Inflammatory macrophage treated with lipopolysaccharide for 1 hour (primary cell): Measurements from ENCODE around the gene MAP3K14.

Experiments
- DNase-seq, 2 donors: peaks; one replicate each; pipeline ENCODE4 v3.0.0-alpha.2; 2020 to 2022

Gene MAP3K14

GRCh38 chr17:45277216-45277849 is 39.5 kb downstream of the MAP3K14 start:
- peak; percentile 84 to 98 for DNase-seq

- DNase-seq = no peak
Measured at GRCh38 chr17:45276031-45276430, 40.8 kb downstream of the MAP3K14 start.

GRCh38 chr17:45274033-45274432 is 42.8 kb downstream of the MAP3K14 start:
- DNase-seq = no peak

DNA sequence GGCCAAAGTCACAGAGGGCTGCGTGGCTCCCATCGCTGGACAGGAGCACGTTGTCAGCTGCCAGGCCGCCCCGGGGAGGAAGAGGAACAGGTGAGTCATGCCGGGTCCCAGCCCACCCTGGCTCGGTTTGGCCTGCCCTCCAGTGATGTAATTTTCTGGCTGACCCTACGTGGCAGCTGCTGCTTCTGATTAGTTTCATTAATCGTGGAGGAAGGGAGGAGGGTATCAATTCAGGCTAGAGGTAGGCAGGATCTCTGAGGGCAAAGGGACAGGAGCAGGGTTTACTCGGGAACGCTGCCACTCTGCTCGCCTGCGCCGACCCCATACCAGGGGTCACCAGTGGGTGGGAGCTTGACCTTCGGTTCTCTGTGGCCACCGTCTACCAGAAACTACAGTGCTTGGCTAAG is 43.3 kb downstream of the MAP3K14 start:
- DNase-seq = no peak

GRCh38 chr17:45271603-45272002 is 45.2 kb downstream of the MAP3K14 start:
- DNase-seq = no peak

DNA sequence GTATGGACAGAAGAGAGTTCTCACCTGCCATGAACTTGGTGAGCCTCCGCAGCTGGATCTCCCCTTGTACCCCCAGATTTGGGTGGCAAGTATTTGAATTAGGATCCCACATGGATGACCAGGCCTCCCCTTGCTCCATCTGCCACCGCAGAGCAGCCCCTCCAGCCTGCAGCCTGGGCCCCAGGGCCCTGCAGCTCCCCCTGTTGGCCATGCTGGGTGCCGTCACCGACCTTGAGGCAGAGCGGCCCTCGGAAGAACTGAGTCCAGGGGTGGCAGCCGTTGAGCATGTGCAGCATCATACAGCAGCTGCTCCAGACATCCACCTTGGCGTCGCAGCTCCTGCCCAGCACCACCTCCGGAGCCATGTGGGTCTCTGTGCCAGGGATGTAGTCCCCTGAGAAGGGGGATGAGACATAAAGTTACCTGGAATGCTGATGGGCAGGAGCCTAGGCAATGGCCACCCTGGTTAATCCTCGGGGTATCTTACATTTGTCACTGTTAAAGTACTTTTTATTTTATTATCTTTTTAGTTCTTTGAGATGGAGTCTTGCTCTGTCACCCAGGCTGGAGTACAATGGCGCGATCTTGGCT is 45.9 kb downstream of the MAP3K14 start:
- peak in 1 of 2 donors; percentile 31 for DNase-seq

DNA sequence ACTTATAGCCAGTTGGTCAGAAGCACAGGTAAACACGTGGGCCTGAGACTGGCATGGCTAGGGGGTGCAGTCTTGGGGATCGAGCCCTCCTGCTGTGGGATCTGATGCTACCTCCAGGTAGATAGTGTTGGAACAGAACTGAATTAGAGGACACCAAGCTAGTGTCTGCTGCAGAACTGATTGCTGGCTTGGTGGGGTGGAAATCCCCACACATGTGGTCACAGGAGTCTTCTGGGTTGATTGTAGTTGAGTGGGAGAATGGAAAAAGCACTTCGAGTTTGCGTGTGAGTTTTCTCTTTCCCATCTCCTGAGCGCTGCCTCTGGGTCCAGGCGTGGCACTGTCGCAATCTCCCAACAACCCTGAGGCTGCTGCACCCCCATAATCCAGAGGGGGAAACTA is 46.9 kb downstream of the MAP3K14 start:
- DNase-seq = no peak

DNA sequence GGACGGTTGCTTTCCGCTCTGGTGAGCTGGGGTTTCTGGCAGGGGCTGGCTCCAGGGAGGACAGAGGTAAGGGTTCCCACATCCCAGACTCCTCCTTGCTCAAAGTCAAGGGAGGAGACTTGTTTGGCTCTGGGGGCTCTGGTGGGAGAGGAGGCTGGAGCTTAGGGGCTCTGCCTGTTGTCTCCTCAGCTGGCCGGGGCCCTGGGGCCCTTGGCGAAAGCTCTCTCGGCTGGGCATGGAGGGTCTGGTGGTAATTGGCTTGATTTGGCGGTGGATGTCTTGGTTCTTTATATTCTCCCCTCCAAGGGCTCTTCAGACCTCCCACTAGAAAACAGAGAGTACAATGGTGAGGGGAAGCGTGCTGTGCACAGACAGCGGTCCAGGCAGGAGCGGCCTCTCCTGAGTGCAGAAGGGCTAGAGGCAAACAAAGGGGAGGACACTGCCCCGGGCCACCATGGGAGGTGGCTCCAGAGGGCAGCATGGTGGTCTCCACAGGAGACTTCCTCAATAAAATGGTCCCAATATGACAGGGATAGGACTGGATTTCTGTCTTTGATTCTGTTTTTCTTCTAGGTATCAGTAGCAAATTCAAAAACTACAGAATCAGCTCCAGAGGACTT is 49.3 kb downstream of the MAP3K14 start:
- no peak for DNase-seq

DNA sequence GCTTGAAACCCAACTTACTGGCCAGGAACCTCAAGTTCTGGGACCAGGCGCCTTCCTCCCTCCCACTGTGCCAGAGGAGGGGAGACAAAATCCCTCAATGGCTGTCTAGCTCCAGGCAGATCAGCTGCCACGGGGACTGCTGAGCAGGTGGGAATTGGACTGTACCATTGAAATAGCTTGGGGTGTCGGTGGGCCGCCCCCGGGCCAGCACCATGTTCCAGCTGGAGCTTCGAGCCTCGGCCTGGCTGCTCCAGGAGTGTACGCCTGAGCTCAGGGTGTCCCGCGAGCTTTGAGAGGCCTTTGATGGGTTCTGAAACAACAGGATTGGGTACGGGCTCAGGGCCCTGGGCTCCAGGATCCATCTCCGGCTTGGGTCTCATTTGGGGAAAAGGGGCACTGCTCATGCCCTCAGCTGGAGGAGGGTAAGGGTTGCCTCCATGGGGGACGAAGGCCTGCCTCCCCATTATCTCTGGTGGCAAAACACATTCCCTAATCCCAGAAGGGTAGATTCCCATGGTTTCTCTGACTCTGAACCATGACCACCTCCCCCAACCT is 50.4 kb downstream of the MAP3K14 start:
- no peak for DNase-seq

GRCh38 chr17:45265821-45266220 is 51.0 kb downstream of the MAP3K14 start:
- DNase-seq = peak; percentile 59 to 83

GRCh38 chr17:45264988-45265387 is 51.8 kb downstream of the MAP3K14 start:
- DNase-seq = no peak

DNA sequence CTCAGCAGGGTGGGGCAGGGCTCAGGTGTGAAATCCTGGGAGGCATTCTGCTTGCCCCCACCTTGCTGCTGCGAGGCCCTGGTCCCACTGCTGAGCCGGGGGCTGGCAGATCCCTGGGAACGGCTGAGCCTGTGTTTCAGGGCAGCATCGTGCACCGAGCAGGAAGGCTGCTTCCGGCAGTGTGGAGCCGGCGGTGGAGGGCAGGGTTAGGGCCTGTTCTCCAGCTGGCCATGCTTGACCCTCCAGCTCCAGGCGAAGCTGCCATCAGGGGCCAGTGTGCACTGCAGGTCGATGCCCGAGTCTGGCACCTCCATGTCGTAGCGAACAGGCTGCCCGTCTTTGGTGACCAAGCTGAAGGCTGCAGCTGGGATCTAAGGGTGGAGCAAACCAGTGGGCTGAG is 52.4 kb downstream of the MAP3K14 start:
- DNase-seq = no peak

DNA sequence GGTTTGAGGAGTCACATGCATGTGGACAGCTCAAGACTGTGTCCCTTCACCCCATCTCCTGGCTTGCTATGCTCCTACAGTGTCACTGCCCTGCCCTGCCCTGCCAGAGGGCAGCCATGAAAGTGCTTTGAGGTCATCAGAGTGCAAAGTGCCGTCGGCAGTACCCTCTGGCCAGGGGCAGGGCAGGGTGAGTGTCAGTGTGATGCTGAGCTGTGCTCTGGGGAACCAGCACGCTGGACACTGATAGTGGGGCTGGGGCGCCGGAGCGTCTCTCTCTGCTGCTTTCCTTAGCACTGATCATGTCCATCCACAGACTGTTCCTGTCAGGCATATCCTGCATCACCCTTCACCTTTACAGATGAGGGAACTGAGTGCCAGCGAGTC is 53.4 kb downstream of the MAP3K14 start:
- no peak for DNase-seq

DNA sequence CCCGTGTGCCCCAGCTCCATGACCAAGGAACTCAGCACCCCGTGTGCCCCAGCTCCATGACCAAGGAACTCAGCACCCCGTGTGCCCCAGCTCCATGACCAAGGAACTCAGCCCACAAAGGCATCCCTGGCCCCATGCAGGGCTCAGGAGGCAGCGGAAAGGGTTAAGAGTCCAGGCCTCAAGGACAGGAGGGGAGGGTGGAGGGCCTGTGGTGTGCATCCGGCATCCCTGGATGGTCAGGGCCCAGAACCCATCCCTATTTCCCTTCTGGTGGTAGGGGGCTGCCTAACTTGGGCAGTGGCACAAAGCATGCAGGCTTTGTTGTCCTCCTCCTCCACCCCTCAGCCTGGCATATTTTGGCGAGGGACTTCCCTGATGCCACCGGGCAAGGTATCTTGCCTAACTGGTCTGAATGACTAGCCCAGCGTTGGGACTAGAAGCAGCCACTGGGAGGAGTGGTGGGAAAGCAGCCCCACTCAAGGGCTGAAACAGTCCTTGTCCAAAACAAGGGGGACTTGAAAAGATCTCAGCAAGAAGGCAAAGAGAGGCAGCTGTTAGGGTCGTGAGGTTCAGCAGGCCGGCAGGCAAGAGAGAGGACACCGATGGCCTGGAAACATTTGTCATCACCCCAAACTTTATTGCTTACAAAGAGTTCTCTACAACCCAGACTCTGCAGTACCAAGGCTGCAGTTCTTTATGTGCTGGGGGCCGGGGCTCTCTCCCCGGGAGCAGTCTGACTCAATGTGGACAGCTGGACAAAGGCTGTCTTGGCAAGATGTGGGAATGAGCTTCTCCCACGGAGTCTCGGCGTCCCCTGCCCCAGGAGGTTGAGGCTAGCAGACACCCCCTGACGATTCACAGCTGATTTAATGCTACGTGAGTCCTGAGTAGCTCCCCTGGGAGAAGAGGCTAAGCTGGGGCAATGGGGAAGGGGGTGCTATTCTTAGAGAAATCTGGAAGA is 54.0 kb downstream of the MAP3K14 start:
- DNase-seq = no peak

DNA sequence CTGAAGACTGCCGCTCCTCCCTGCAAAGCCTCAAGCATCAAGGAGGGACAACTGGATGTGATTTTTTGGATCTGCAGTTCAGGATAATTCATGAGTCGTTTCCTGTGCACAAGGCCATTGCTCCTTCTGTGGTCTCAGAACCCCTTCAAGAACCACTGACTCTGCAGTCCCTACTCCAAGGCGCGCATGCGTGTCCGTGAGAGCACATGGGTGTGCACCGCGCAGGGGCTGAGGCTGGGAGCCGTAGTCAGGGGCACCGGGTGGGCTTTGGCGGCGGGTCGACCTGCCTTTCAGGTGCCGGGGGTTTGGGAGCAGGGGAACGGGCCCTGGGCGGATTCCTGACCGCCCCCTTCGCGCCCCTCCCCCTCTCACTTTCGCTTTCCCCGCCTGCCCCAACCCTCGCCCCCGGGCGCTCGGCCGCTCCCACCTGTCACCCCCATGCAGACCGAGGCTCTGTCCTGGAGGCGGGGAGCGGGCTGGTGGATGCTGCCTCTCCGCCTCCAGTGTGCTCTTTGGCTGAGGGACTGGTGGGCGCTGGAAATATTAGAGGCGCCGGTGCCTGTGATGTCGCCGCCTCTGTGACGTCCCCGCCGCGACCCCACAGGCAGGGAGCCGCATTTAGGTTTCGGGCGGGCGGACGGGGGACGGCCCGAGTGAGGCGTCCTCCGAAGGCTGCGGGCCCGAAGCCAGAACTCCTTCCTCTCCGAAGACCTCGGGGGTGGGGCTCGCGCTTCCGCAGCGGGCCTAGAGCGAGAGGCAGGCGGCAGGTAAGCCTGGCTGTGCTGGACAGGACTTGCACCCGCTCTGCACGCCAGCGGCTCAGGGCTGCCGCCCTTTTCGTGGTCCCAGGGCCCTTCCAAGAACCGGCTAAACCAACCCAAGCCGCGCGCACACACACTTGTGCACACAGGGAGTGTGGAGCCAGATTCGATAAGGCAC is 55.0 kb downstream of the MAP3K14 start, which contains the start of gene SPATA32:
TSS of gene SPATA32 (minus strand) at position 518 of the 939 bp plus-strand sequence. CDS start at position 440, 78 bp downstream.
- DNase-seq = peak in 1 of 2 donors; percentile 14

DNA sequence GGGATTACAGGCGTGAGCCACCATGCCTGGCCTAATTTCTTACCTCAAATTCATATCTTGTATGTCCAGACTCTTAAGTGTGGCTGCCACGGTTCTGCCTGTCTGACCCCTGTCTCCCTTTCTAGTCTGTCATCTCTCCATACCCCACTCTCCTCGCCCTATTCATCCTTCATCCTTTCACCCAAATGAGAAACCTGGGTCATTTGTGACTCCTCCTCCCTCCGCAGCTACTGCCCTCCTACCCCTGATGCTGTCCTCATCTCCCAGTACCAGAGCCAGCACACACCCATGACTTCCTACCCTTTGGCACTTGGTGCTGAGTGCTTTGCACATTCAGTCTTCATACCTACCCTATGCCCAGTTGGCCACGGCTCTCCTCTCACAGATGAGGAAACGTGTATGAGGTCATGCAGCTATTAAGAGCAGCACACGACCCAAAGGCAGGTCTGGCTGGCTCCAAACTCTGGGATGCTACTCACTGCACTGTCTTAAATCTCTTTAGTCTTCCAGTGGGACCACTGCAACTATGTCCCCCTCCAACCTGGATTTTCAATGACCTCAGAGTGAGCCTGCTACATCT is 56.5 kb downstream of the MAP3K14 start:
- no peak for DNase-seq

GRCh38 chr17:45258981-45259380 is 57.8 kb downstream of the MAP3K14 start:
- DNase-seq = peak; percentile 82 to 91

GRCh38 chr17:45257115-45257514 is 59.7 kb downstream of the MAP3K14 start:
- no peak for DNase-seq

GRCh38 chr17:45256114-45256966 is 60.5 kb downstream of the MAP3K14 start:
- no peak for DNase-seq

DNA sequence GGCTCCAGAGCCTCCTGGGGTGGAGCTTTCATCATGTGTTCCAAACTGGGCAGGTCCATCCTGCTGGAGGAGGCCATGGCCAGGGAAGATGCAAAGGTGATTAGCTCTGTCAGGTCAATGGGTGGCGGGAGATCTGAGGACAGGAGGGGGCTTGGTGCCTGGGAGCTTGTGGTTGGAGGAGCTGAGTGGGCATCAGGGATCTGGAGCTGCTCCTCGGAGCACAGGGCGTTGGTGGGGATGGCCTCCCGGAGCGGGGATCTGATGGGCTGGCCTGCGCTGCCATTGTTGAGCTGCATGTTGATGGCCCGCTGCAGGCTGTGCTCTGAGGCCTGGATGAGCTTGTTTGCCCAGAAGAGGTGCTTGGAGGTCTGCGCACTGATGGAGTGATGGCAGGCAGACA is 61.5 kb downstream of the MAP3K14 start:
- no peak for DNase-seq
